HepG2 (cell line): ENCODE measurements around the gene XXYLT1. TPM values are rescaled to one million over a fixed set of nuclear protein-coding genes. Genes with fewer than 3 reads are reported as not detected.

Experiments
- FLYWCH1 ChIP-seq: sonication (generic); formaldehyde crosslinking; IDR thresholded peaks from 2 replicates; pipeline ENCODE4 v1.8.1; 2023; ENCODE audit warnings: mild to moderate bottlenecking, missing genetic modification reagents
- POLR2G ChIP-seq: fragments of 200-400 bp; formaldehyde crosslinking; IDR thresholded peaks from 2 replicates; pipeline ENCODE4 v1.6.1; 2018; ENCODE audit warnings: mild to moderate bottlenecking, low read depth, low read length, moderate library complexity
- TEAD3 ChIP-seq: optimal IDR thresholded peaks from 2 replicates; pipeline ENCODE3; 2016; ENCODE audit warnings: borderline replicate concordance
- ZFP36 ChIP-seq: fragments of 150-350 bp; IDR thresholded peaks from 2 replicates; pipeline ENCODE4 v1.6.1; 2018; ENCODE audit warnings: borderline replicate concordance, low read length, low read depth; ENCODE audit not compliant: partially characterized antibody
- ZNF720 ChIP-seq: sonication (generic); formaldehyde crosslinking; IDR thresholded peaks from 2 replicates; pipeline ENCODE4 v1.4.0; 2020; ENCODE audit warnings: missing genetic modification reagents
- ZNF761 ChIP-seq: sonication (generic); formaldehyde crosslinking; conservative IDR thresholded peaks from 2 replicates; pipeline ENCODE4 v1.4.0; 2020; ENCODE audit warnings: mild to moderate bottlenecking, missing genetic modification reagents
- polyA plus RNA-seq, 8 experiments: library from polyadenylated mRNA; depleted of rRNA in 3 of 8; stranded (reverse) in 7 of 8; unstranded in 1 of 8; fragments of >200 nt; fragmentation: Illumina TruSeq in 4 of 8; extraction: Trizol in 4 of 8; gene quantifications; 2 replicates each; pipeline versions ENCODE4 v1.2.1 to v1.2.3, GENCODE V29; 2011 to 2016; ENCODE audit warnings: low read depth in 4 of 8, missing spikeins in 1 of 8, mixed read lengths in 1 of 8; ENCODE audit not compliant: insufficient read depth in 1 of 8
- total RNA-seq, 5 experiments: library from RNA; depleted of rRNA; stranded (reverse); fragments of >200 nt; fragmentation: Illumina TruSeq; extraction: Trizol; gene quantifications; 2 replicates each; pipeline ENCODE4 v1.2.3, GENCODE V29; 2016; ENCODE audit warnings: low read depth in 1 of 5
- TF ChIP-seq, protein P1 (sequence below): sonication (generic); formaldehyde crosslinking; IDR thresholded peaks from 2 replicates; pipeline ENCODE4 v1.9.0; 2021; ENCODE audit warnings: missing genetic modification reagents, borderline replicate concordance
- TF ChIP-seq, protein P2 (sequence below): sonication (generic); formaldehyde crosslinking; IDR thresholded peaks from 2 replicates; pipeline ENCODE4 v1.8.1; 2023; ENCODE audit warnings: mild to moderate bottlenecking, missing genetic modification reagents
- TF ChIP-seq, protein P3 (sequence below): IDR thresholded peaks from 2 replicates; pipeline ENCODE4 v1.6.1; 2016; ENCODE audit warnings: missing compliant biosample characterization, missing genetic modification reagents, borderline replicate concordance
- TF ChIP-seq, protein P4 (sequence below): sonication (generic); formaldehyde crosslinking; IDR thresholded peaks from 2 replicates; pipeline ENCODE4 v1.8.0; 2022; ENCODE audit warnings: missing genetic modification reagents, mild to moderate bottlenecking, borderline replicate concordance
- TF ChIP-seq, protein P5 (sequence below): sonication (generic); formaldehyde crosslinking; IDR thresholded peaks from 2 replicates; pipeline ENCODE4 v1.4.0; 2020; ENCODE audit warnings: mild to moderate bottlenecking, missing genetic modification reagents
- TF ChIP-seq, protein P6 (sequence below): IDR thresholded peaks from 2 replicates; pipeline ENCODE4 v1.4.0; 2020; ENCODE audit warnings: mild to moderate bottlenecking, missing genetic modification reagents
- TF ChIP-seq, protein P7 (sequence below): sonication (generic); formaldehyde crosslinking; IDR thresholded peaks from 2 replicates; pipeline ENCODE4 v1.5.0; 2020; ENCODE audit warnings: mild to moderate bottlenecking, missing genetic modification reagents, moderate library complexity

The XXYLT1 gene
- total and polyA plus RNA-seq, 2 of the 13 experiments (the other 11 are each of a cell fraction or from before 2014, with no cell fraction given) = 17.7 to 19.0 TPM

DNA sequence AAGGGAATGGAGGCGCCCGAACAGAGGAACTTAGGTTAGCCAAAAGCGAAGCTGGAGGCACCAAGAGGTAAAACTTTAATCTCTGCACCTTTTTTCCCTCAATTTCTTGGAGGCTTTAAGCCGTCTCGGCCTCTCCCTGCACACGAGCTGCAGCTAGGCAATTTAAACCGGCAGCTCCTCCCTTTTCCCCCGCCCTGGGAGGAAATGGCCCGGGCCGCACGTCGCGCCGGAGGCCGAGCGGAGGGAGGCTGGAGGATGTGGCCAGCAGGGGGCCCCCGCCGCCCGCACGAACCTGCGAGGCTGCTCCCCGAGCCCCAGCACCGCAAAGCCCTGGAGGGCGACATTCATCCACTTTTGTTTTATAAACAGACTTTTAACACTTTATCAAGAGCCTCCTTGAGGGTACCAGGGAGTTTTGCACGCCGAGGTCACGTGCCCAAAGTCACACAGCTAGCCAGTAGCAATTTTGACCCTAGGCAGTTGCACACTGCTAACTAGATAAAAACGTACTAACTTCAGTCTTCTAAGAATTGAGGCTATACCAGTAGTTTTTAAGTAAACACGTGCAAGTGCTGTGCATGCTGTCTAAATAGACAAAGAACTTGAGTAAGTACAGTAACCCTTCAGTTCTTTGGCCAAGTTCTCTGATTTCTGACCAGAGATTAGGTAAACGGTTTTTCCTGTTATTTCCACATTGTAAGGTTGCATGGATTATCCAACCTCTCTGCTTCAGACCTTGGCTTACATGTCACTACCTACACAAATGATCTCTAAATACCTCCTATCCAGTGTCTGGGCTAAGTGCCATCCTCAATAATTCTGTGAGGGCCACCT is 668 bp upstream of the XXYLT1 start (continued):
- TF ChIP-seq, protein P1, sequence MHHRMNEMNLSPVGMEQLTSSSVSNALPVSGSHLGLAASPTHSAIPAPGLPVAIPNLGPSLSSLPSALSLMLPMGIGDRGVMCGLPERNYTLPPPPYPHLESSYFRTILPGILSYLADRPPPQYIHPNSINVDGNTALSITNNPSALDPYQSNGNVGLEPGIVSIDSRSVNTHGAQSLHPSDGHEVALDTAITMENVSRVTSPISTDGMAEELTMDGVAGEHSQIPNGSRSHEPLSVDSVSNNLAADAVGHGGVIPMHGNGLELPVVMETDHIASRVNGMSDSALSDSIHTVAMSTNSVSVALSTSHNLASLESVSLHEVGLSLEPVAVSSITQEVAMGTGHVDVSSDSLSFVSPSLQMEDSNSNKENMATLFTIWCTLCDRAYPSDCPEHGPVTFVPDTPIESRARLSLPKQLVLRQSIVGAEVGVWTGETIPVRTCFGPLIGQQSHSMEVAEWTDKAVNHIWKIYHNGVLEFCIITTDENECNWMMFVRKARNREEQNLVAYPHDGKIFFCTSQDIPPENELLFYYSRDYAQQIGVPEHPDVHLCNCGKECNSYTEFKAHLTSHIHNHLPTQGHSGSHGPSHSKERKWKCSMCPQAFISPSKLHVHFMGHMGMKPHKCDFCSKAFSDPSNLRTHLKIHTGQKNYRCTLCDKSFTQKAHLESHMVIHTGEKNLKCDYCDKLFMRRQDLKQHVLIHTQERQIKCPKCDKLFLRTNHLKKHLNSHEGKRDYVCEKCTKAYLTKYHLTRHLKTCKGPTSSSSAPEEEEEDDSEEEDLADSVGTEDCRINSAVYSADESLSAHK (CRISPR knock-in tag) = no peak
- TF ChIP-seq POLR2G (no peak; the same call in 1 of the 2 replicates), ZNF720 (CRISPR knock-in tag) (no peak), FLYWCH1 (CRISPR knock-in tag) (0 out of 2 replicates have a peak, but pooled peaks have one; percentile 69), ZNF761 (CRISPR knock-in tag) (no peak), ZFP36 (no peak), TEAD3 (CRISPR knock-in tag) (peak; percentile 49)
- TF ChIP-seq, protein P2, sequence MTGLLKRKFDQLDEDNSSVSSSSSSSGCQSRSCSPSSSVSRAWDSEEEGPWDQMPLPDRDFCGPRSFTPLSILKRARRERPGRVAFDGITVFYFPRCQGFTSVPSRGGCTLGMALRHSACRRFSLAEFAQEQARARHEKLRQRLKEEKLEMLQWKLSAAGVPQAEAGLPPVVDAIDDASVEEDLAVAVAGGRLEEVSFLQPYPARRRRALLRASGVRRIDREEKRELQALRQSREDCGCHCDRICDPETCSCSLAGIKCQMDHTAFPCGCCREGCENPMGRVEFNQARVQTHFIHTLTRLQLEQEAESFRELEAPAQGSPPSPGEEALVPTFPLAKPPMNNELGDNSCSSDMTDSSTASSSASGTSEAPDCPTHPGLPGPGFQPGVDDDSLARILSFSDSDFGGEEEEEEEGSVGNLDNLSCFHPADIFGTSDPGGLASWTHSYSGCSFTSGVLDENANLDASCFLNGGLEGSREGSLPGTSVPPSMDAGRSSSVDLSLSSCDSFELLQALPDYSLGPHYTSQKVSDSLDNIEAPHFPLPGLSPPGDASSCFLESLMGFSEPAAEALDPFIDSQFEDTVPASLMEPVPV = peak; percentile 32; the same call in 1 of the 2 replicates
- TF ChIP-seq, protein P3, sequence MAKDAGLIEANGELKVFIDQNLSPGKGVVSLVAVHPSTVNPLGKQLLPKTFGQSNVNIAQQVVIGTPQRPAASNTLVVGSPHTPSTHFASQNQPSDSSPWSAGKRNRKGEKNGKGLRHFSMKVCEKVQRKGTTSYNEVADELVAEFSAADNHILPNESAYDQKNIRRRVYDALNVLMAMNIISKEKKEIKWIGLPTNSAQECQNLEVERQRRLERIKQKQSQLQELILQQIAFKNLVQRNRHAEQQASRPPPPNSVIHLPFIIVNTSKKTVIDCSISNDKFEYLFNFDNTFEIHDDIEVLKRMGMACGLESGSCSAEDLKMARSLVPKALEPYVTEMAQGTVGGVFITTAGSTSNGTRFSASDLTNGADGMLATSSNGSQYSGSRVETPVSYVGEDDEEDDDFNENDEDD (CRISPR knock-in tag) = peak; percentile 20; the same call in 1 of the 2 replicates
- TF ChIP-seq, protein P4, sequence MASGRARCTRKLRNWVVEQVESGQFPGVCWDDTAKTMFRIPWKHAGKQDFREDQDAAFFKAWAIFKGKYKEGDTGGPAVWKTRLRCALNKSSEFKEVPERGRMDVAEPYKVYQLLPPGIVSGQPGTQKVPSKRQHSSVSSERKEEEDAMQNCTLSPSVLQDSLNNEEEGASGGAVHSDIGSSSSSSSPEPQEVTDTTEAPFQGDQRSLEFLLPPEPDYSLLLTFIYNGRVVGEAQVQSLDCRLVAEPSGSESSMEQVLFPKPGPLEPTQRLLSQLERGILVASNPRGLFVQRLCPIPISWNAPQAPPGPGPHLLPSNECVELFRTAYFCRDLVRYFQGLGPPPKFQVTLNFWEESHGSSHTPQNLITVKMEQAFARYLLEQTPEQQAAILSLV (CRISPR knock-in tag) = 0 out of 2 replicates have a peak, but pooled peaks have one; percentile 41
- TF ChIP-seq, protein P5, sequence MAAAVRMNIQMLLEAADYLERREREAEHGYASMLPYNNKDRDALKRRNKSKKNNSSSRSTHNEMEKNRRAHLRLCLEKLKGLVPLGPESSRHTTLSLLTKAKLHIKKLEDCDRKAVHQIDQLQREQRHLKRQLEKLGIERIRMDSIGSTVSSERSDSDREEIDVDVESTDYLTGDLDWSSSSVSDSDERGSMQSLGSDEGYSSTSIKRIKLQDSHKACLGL (CRISPR knock-in tag) = no peak
- TF ChIP-seq, protein P6, sequence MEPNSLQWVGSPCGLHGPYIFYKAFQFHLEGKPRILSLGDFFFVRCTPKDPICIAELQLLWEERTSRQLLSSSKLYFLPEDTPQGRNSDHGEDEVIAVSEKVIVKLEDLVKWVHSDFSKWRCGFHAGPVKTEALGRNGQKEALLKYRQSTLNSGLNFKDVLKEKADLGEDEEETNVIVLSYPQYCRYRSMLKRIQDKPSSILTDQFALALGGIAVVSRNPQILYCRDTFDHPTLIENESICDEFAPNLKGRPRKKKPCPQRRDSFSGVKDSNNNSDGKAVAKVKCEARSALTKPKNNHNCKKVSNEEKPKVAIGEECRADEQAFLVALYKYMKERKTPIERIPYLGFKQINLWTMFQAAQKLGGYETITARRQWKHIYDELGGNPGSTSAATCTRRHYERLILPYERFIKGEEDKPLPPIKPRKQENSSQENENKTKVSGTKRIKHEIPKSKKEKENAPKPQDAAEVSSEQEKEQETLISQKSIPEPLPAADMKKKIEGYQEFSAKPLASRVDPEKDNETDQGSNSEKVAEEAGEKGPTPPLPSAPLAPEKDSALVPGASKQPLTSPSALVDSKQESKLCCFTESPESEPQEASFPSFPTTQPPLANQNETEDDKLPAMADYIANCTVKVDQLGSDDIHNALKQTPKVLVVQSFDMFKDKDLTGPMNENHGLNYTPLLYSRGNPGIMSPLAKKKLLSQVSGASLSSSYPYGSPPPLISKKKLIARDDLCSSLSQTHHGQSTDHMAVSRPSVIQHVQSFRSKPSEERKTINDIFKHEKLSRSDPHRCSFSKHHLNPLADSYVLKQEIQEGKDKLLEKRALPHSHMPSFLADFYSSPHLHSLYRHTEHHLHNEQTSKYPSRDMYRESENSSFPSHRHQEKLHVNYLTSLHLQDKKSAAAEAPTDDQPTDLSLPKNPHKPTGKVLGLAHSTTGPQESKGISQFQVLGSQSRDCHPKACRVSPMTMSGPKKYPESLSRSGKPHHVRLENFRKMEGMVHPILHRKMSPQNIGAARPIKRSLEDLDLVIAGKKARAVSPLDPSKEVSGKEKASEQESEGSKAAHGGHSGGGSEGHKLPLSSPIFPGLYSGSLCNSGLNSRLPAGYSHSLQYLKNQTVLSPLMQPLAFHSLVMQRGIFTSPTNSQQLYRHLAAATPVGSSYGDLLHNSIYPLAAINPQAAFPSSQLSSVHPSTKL (CRISPR knock-in tag) = peak; percentile 68
- TF ChIP-seq, protein P7, sequence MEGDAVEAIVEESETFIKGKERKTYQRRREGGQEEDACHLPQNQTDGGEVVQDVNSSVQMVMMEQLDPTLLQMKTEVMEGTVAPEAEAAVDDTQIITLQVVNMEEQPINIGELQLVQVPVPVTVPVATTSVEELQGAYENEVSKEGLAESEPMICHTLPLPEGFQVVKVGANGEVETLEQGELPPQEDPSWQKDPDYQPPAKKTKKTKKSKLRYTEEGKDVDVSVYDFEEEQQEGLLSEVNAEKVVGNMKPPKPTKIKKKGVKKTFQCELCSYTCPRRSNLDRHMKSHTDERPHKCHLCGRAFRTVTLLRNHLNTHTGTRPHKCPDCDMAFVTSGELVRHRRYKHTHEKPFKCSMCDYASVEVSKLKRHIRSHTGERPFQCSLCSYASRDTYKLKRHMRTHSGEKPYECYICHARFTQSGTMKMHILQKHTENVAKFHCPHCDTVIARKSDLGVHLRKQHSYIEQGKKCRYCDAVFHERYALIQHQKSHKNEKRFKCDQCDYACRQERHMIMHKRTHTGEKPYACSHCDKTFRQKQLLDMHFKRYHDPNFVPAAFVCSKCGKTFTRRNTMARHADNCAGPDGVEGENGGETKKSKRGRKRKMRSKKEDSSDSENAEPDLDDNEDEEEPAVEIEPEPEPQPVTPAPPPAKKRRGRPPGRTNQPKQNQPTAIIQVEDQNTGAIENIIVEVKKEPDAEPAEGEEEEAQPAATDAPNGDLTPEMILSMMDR (CRISPR knock-in tag) = peak; percentile 96
